Chondrocyte (in vitro differentiated cells): ENCODE measurements around the gene BAIAP2L1. TPM values are rescaled to one million over a fixed set of nuclear protein-coding genes. Genes with fewer than 3 reads are reported as not detected.

Experiments
- DNase-seq: peaks from one replicate; pipeline ENCODE4 v3.0.0; 2021; ENCODE audit warnings: mixed read lengths, low spot score
- H3K27ac Mint-ChIP-seq: one replicate; pipeline ENCODE4 v1.8.0; 2021; ENCODE audit warnings: mild to moderate bottlenecking, moderate library complexity, mixed read lengths; ENCODE audit not compliant: unreplicated experiment
- H3K27me3 Mint-ChIP-seq: 2 replicates; pipeline ENCODE4 v1.8.0; 2021; ENCODE audit warnings: low read depth, mixed read lengths
- H3K36me3 Mint-ChIP-seq: 2 replicates; pipeline ENCODE4 v1.8.0; 2021; ENCODE audit warnings: low read depth, mixed read lengths
- H3K4me1 Mint-ChIP-seq: 2 replicates; pipeline ENCODE4 v1.8.0; 2021; ENCODE audit warnings: low read depth, mild to moderate bottlenecking, mixed read lengths
- H3K4me3 Mint-ChIP-seq: one replicate; pipeline ENCODE4 v1.8.0; 2021; ENCODE audit warnings: mild to moderate bottlenecking, moderate library complexity, mixed read lengths; ENCODE audit not compliant: unreplicated experiment
- H3K9me3 Mint-ChIP-seq: 2 replicates; pipeline ENCODE4 v1.8.0; 2021; ENCODE audit warnings: low read depth, mixed read lengths
- CTCF ChIP-seq: fragments of 200-600 bp; sonication (generic); IDR thresholded peaks from 2 replicates; pipeline ENCODE4 v1.5.0; 2021; ENCODE audit warnings: antibody characterized with exemption, mild to moderate bottlenecking, moderate library complexity
- total RNA-seq: library from RNA; stranded (reverse); gene quantifications from 3 replicates; pipeline ENCODE4 v1.2.1, GENCODE V29; 2021

BAIAP2L1 gene
- total RNA-seq, 1 donor from 2014 or later = 12.4 TPM

- H3K9me3 Mint-ChIP-seq = no peaks in the 10 kb centered on the region
- no peaks in the 10 kb centered on the region for H3K27me3 Mint-ChIP-seq
- H3K4me1 Mint-ChIP-seq = peaks cover 9% of the 10 kb centered on the region
- no peak overlapping the region for H3K27ac Mint-ChIP-seq
- H3K36me3 Mint-ChIP-seq = peaks cover 6% of the 10 kb centered on the region
- no peak for DNase-seq
- no peak overlapping the region for H3K4me3 Mint-ChIP-seq
- TF ChIP-seq CTCF = no peak
These were observed 156.0 kb downstream of the BAIAP2L1 start for GRCh38 chr7:98244871-98245270.

GRCh38 chr7:98242934-98243333 lies 158.0 kb downstream of the BAIAP2L1 start:
- DNase-seq = no peak
- Mint-ChIP-seq H3K36me3 (peaks cover 13% of the 10 kb centered on the region), H3K27ac (no peak overlapping the region), H3K4me3 (no peak overlapping the region), H3K9me3 (peaks cover 2% of the 10 kb centered on the region), H3K4me1 (peaks cover 24% of the 10 kb centered on the region), H3K27me3 (no peaks in the 10 kb centered on the region)
- no peak for TF ChIP-seq CTCF

- no peak overlapping the region for H3K4me3 Mint-ChIP-seq
- H3K36me3 Mint-ChIP-seq = peaks cover 15% of the 10 kb centered on the region
- no peak overlapping the region for H3K27ac Mint-ChIP-seq
- no peak for DNase-seq
- H3K9me3 Mint-ChIP-seq = peaks cover 2% of the 10 kb centered on the region
- no peaks in the 10 kb centered on the region for H3K27me3 Mint-ChIP-seq
- peaks cover 24% of the 10 kb centered on the region for H3K4me1 Mint-ChIP-seq
- TF ChIP-seq CTCF = no peak
These were observed 158.5 kb downstream of the BAIAP2L1 start for GRCh38 chr7:98242342-98242741.

GRCh38 chr7:98241674-98242241 lies 159.1 kb downstream of the BAIAP2L1 start:
- TF ChIP-seq CTCF = peak; percentile 33
- Mint-ChIP-seq H3K4me3 (no peak overlapping the region), H3K4me1 (peaks cover 24% of the 10 kb centered on the region), H3K9me3 (peaks cover 2% of the 10 kb centered on the region), H3K27ac (no peak overlapping the region), H3K27me3 (no peaks in the 10 kb centered on the region), H3K36me3 (peaks cover 15% of the 10 kb centered on the region)
- no peak for DNase-seq

Other genes starting within 250 kb of the BAIAP2L1 start
- 0.32 to 1.2 TPM in 2 of 3 replicates, not detected in the other for gene BHLHA15, start 189.7 kb downstream of the BAIAP2L1 start, total RNA-seq
- 27.3 to 33.8 TPM (median 32.0 TPM) in 3 replicates for gene TECPR1, start 148.9 kb downstream of the BAIAP2L1 start, total RNA-seq
- gene BRI3, start 119.4 kb downstream of the BAIAP2L1 start, total RNA-seq = 264 to 370 TPM (median 359 TPM) in 3 replicates
- 1.4 to 5.5 TPM (median 5.5 TPM) in 3 replicates for gene NPTX2, start 216.2 kb upstream of the BAIAP2L1 start, total RNA-seq